WTC11 (cell line): ENCODE results near the gene USP34. TPM values are rescaled to one million over a fixed set of nuclear protein-coding genes. Genes with fewer than 3 reads are reported as not detected.

Experiments used
- ATAC-seq: fragments of 200-7000 bp; cut with Tn5 transposase; 2 replicates; pipeline ENCODE4 v1.10.0; 2021; ENCODE audit warnings: mild to moderate bottlenecking, moderate library complexity
- CTCF ChIA-PET: fragments of 300-600 bp; sonication (Branson Sonifier 250); formaldehyde crosslinking; loops from one replicate; lab custom pipeline; 2021; ENCODE audit warnings: antibody characterized with exemption; lab: Charles Lee
- POLR2A ChIA-PET: fragments of 350-600 bp; sonication (Branson Sonifier 250); formaldehyde crosslinking; loops from one replicate; lab custom pipeline; 2021; ENCODE audit warnings: antibody characterized with exemption; lab: Charles Lee
- DNase-seq: peaks from one replicate; pipeline ENCODE4 v3.0.0; 2021; ENCODE audit warnings: low spot score
- H3K27ac Mint-ChIP-seq: 2 replicates; pipeline ENCODE4 v1.8.0; 2021; ENCODE audit warnings: mixed read lengths
- H3K27me3 Mint-ChIP-seq: 2 replicates; pipeline ENCODE4 v1.8.0; 2021; ENCODE audit warnings: low read depth, mild to moderate bottlenecking, moderate library complexity, mixed read lengths
- H3K36me3 Mint-ChIP-seq: 2 replicates; pipeline ENCODE4 v1.8.0; 2021; ENCODE audit warnings: mixed read lengths
- H3K4me1 Mint-ChIP-seq: 2 replicates; pipeline ENCODE4 v1.8.0; 2022; ENCODE audit warnings: mixed read lengths
- H3K4me3 Mint-ChIP-seq: 2 replicates; pipeline ENCODE4 v1.8.0; 2021; ENCODE audit warnings: mild to moderate bottlenecking, moderate library complexity, mixed read lengths
- H3K9me3 Mint-ChIP-seq: 2 replicates; pipeline ENCODE4 v1.8.0; 2021; ENCODE audit warnings: mixed read lengths
- ELF4 ChIP-seq: sonication (generic); formaldehyde crosslinking; IDR thresholded peaks from 2 replicates; pipeline ENCODE4 v1.8.1; 2022; ENCODE audit warnings: low read depth, mild to moderate bottlenecking, moderate library complexity, missing genetic modification reagents
- EMX1 ChIP-seq: fragments of 250-450 bp; sonication (Bioruptor Pico); IDR thresholded peaks from 2 replicates; pipeline ENCODE4 v1.8.0; 2021; ENCODE audit warnings: mild to moderate bottlenecking
- ETV6 ChIP-seq: sonication (generic); formaldehyde crosslinking; IDR thresholded peaks from 2 replicates; pipeline ENCODE4 v1.8.1; 2022; ENCODE audit warnings: mild to moderate bottlenecking, missing genetic modification reagents
- JUN ChIP-seq: sonication (generic); formaldehyde crosslinking; IDR thresholded peaks from 2 replicates; pipeline ENCODE4 v1.8.0; 2023; ENCODE audit warnings: mild to moderate bottlenecking, missing genetic modification reagents
- MXD4 ChIP-seq: fragments of 250-450 bp; sonication (Bioruptor Pico); IDR thresholded peaks from 2 replicates; pipeline ENCODE4 v1.8.0; 2021; ENCODE audit warnings: mild to moderate bottlenecking, moderate library complexity, borderline replicate concordance
- NFATC4 ChIP-seq: fragments of 250-450 bp; sonication (Bioruptor Pico); IDR thresholded peaks from 2 replicates; pipeline ENCODE4 v1.9.0; 2021; ENCODE audit warnings: mild to moderate bottlenecking
- NFE2L1 ChIP-seq: sonication (generic); formaldehyde crosslinking; IDR thresholded peaks from 2 replicates; pipeline ENCODE4 v1.8.1; 2023; ENCODE audit warnings: missing genetic modification reagents
- NFYB ChIP-seq: sonication (generic); formaldehyde crosslinking; conservative IDR thresholded peaks from 2 replicates; pipeline ENCODE4 v1.8.0; 2022; ENCODE audit warnings: low read depth, missing genetic modification reagents
- SMAD3 ChIP-seq: sonication (generic); formaldehyde crosslinking; IDR thresholded peaks from 2 replicates; pipeline ENCODE4 v1.8.0; 2022; ENCODE audit warnings: missing genetic modification reagents, mild to moderate bottlenecking, borderline replicate concordance
- ZNF232 ChIP-seq: sonication (generic); formaldehyde crosslinking; IDR thresholded peaks from 2 replicates; pipeline ENCODE4 v1.8.0; 2022; ENCODE audit warnings: mild to moderate bottlenecking, missing genetic modification reagents
- total RNA-seq: library from RNA; stranded (reverse); gene quantifications from 3 replicates; pipeline ENCODE4 v1.2.3, GENCODE V29; 2021
- TF ChIP-seq, protein P1 (sequence below): sonication (generic); formaldehyde crosslinking; IDR thresholded peaks from 2 replicates; pipeline ENCODE4 v1.8.1; 2023; ENCODE audit warnings: mild to moderate bottlenecking, missing genetic modification reagents, borderline replicate concordance
- TF ChIP-seq, protein P2 (sequence below): sonication (generic); formaldehyde crosslinking; IDR thresholded peaks from 2 replicates; pipeline ENCODE4 v1.8.0; 2022; ENCODE audit warnings: mild to moderate bottlenecking, missing genetic modification reagents
- TF ChIP-seq, protein P3 (sequence below): sonication (generic); formaldehyde crosslinking; IDR thresholded peaks from 2 replicates; pipeline ENCODE4 v1.8.0; 2023; ENCODE audit warnings: missing genetic modification reagents, mild to moderate bottlenecking, borderline replicate concordance
- TF ChIP-seq, protein P4 (sequence below): sonication (generic); formaldehyde crosslinking; IDR thresholded peaks from 2 replicates; pipeline ENCODE4 v1.8.0; 2022; ENCODE audit warnings: mild to moderate bottlenecking, missing genetic modification reagents
- TF ChIP-seq, protein P5 (sequence below): sonication (generic); formaldehyde crosslinking; IDR thresholded peaks from 2 replicates; pipeline ENCODE4 v1.8.0; 2023; ENCODE audit warnings: mild to moderate bottlenecking, missing genetic modification reagents

The USP34 gene
- total RNA-seq, 1 experiment from 2014 or later, result 92.3 TPM

DNA sequence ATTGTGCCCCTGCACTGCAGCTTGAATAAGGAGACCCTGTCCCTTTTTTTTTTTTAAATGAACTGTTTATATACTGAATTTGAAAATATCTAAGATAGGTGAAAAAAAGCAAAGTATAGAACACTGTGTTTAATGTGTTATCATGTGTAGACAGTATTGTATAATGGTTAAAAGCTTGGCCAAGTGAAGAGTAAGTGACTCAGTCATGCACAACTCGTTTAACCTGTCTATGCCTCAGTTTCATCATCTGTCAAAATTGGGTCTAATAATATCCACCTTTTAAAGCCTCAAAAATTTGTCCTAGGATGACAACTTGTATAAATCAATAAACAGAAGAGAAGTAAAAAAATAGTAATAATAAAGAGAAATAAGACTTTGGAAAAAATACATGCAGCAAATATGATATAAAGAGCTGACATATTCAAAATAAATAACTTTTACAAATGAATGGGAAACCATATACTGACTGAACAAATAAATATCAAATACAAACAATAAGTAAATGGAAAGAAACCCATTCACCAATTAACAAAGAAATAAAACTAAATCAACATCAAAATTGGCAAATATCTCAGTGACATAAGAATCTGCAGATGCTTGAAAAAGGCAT, 195.2 kb downstream of the USP34 start (continued):
- TF ChIP-seq, protein P1, sequence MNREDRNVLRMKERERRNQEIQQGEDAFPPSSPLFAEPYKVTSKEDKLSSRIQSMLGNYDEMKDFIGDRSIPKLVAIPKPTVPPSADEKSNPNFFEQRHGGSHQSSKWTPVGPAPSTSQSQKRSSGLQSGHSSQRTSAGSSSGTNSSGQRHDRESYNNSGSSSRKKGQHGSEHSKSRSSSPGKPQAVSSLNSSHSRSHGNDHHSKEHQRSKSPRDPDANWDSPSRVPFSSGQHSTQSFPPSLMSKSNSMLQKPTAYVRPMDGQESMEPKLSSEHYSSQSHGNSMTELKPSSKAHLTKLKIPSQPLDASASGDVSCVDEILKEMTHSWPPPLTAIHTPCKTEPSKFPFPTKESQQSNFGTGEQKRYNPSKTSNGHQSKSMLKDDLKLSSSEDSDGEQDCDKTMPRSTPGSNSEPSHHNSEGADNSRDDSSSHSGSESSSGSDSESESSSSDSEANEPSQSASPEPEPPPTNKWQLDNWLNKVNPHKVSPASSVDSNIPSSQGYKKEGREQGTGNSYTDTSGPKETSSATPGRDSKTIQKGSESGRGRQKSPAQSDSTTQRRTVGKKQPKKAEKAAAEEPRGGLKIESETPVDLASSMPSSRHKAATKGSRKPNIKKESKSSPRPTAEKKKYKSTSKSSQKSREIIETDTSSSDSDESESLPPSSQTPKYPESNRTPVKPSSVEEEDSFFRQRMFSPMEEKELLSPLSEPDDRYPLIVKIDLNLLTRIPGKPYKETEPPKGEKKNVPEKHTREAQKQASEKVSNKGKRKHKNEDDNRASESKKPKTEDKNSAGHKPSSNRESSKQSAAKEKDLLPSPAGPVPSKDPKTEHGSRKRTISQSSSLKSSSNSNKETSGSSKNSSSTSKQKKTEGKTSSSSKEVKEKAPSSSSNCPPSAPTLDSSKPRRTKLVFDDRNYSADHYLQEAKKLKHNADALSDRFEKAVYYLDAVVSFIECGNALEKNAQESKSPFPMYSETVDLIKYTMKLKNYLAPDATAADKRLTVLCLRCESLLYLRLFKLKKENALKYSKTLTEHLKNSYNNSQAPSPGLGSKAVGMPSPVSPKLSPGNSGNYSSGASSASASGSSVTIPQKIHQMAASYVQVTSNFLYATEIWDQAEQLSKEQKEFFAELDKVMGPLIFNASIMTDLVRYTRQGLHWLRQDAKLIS (CRISPR knock-in tag), result no peak
- TF ChIP-seq, all 79 proteins: peak for 0

DNA sequence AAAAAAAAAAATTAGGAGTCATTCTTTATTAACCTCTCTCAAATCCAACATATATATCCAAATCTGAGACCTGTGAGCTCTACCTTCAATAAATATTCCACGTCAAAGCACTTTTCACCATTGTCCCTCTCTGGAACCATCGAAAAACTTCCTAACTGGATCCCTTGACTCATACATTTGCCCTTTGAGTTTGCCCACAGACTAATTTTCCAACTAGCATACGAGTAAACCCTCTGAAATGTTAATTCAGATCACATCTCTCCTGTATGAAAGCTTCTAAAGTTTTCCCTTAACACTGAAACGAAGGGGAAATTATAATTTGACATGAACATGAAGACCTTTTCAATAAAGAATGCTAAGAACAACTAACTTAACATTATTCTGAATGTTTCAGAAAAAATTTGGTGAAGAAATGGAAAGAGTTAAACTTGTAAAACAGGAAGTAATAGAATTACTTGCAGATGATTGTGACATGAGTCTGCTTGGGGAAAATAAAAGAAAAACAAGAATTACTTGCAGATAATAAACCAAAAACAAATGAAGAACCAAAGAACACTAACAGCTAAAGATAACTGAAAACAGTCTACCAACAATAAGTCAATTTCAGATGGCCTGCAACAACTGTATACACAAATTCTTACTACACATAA, 198.3 kb downstream of the USP34 start:
- Mint-ChIP-seq H3K27me3 (no peaks in the 10 kb centered on the region), H3K36me3 (peaks cover 37% of the 10 kb centered on the region), H3K27ac (peak overlapping the region; percentile 63), H3K4me3 (no peak overlapping the region), H3K9me3 (no peaks in the 10 kb centered on the region), H3K4me1 (peaks cover 8% of the 10 kb centered on the region)
- POLR2A ChIA-PET, result no interaction called here
- CTCF ChIA-PET, result interaction anchor here (0.6 kb wide), 1 partner anchor 11 kb away, joined by 3 read pairs; no protein-coding TSS in a partner anchor
- no peak for DNase-seq
- ATAC-seq, result no peak
- TF ChIP-seq MXD4 (CRISPR knock-in tag), result no peak
- TF ChIP-seq NFE2L1 (CRISPR knock-in tag), result no peak
- no peak for TF ChIP-seq NFYB (CRISPR knock-in tag)
- no peak for TF ChIP-seq ETV6 (CRISPR knock-in tag)
- no peak for TF ChIP-seq ZNF232 (CRISPR knock-in tag)
- TF ChIP-seq, protein P1 (CRISPR knock-in tag), result no peak
- TF ChIP-seq EMX1 (CRISPR knock-in tag), result no peak
- TF ChIP-seq, protein P2, sequence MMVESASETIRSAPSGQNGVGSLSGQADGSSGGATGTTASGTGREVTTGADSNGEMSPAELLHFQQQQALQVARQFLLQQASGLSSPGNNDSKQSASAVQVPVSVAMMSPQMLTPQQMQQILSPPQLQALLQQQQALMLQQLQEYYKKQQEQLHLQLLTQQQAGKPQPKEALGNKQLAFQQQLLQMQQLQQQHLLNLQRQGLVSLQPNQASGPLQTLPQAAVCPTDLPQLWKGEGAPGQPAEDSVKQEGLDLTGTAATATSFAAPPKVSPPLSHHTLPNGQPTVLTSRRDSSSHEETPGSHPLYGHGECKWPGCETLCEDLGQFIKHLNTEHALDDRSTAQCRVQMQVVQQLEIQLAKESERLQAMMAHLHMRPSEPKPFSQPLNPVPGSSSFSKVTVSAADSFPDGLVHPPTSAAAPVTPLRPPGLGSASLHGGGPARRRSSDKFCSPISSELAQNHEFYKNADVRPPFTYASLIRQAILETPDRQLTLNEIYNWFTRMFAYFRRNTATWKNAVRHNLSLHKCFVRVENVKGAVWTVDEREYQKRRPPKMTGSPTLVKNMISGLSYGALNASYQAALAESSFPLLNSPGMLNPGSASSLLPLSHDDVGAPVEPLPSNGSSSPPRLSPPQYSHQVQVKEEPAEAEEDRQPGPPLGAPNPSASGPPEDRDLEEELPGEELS (CRISPR knock-in tag), result no peak
- TF ChIP-seq SMAD3, result no peak
- no peak for TF ChIP-seq JUN (CRISPR knock-in tag)
- TF ChIP-seq, protein P3, sequence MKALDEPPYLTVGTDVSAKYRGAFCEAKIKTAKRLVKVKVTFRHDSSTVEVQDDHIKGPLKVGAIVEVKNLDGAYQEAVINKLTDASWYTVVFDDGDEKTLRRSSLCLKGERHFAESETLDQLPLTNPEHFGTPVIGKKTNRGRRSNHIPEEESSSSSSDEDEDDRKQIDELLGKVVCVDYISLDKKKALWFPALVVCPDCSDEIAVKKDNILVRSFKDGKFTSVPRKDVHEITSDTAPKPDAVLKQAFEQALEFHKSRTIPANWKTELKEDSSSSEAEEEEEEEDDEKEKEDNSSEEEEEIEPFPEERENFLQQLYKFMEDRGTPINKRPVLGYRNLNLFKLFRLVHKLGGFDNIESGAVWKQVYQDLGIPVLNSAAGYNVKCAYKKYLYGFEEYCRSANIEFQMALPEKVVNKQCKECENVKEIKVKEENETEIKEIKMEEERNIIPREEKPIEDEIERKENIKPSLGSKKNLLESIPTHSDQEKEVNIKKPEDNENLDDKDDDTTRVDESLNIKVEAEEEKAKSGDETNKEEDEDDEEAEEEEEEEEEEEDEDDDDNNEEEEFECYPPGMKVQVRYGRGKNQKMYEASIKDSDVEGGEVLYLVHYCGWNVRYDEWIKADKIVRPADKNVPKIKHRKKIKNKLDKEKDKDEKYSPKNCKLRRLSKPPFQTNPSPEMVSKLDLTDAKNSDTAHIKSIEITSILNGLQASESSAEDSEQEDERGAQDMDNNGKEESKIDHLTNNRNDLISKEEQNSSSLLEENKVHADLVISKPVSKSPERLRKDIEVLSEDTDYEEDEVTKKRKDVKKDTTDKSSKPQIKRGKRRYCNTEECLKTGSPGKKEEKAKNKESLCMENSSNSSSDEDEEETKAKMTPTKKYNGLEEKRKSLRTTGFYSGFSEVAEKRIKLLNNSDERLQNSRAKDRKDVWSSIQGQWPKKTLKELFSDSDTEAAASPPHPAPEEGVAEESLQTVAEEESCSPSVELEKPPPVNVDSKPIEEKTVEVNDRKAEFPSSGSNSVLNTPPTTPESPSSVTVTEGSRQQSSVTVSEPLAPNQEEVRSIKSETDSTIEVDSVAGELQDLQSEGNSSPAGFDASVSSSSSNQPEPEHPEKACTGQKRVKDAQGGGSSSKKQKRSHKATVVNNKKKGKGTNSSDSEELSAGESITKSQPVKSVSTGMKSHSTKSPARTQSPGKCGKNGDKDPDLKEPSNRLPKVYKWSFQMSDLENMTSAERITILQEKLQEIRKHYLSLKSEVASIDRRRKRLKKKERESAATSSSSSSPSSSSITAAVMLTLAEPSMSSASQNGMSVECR (CRISPR knock-in tag), result no peak
- TF ChIP-seq, protein P4, sequence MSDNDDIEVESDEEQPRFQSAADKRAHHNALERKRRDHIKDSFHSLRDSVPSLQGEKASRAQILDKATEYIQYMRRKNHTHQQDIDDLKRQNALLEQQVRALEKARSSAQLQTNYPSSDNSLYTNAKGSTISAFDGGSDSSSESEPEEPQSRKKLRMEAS (CRISPR knock-in tag), result no peak
- TF ChIP-seq NFATC4 (CRISPR knock-in tag), result no peak
- TF ChIP-seq ELF4 (CRISPR knock-in tag), result no peak
- TF ChIP-seq, protein P5, sequence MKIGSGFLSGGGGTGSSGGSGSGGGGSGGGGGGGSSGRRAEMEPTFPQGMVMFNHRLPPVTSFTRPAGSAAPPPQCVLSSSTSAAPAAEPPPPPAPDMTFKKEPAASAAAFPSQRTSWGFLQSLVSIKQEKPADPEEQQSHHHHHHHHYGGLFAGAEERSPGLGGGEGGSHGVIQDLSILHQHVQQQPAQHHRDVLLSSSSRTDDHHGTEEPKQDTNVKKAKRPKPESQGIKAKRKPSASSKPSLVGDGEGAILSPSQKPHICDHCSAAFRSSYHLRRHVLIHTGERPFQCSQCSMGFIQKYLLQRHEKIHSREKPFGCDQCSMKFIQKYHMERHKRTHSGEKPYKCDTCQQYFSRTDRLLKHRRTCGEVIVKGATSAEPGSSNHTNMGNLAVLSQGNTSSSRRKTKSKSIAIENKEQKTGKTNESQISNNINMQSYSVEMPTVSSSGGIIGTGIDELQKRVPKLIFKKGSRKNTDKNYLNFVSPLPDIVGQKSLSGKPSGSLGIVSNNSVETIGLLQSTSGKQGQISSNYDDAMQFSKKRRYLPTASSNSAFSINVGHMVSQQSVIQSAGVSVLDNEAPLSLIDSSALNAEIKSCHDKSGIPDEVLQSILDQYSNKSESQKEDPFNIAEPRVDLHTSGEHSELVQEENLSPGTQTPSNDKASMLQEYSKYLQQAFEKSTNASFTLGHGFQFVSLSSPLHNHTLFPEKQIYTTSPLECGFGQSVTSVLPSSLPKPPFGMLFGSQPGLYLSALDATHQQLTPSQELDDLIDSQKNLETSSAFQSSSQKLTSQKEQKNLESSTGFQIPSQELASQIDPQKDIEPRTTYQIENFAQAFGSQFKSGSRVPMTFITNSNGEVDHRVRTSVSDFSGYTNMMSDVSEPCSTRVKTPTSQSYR, result no peak
